Amygdala (tissue), 56 donors: ENCODE measurements around the gene KIF2B.
"Not testable (repeated sequence)": the region's sequence is repeated elsewhere in the genome, so short reads cannot be mapped to it uniquely, and the experiment has no call there.

Experiments used
- DNase-seq, 56 donors: peaks; one replicate each; lab custom pipeline; 2025; lab: John Stamatoyannopoulos, UW

The KIF2B gene

GRCh38 chr17:53822764-53823163, at the start of gene KIF2B:
TSS of gene KIF2B (plus strand) at chr17:53822927. CDS start at chr17:53823034, 107 bp downstream.
- no peak for DNase-seq

GRCh38 chr17:53780320-53780719, 42.4 kb upstream of the KIF2B start:
- DNase-seq: no peak

GRCh38 chr17:53791551-53791950, 31.2 kb upstream of the KIF2B start:
- DNase-seq: no peak

- no peak for DNase-seq
Observed at GRCh38 chr17:53792451-53792850, 30.3 kb upstream of the KIF2B start.

- DNase-seq: no peak
Observed at GRCh38 chr17:53792997-53793396, 29.7 kb upstream of the KIF2B start.

GRCh38 chr17:53794875-53795274, 27.9 kb upstream of the KIF2B start:
- no peak for DNase-seq

- DNase-seq: no peak
Observed at GRCh38 chr17:53796642-53797041, 26.1 kb upstream of the KIF2B start.

- DNase-seq: no peak
Observed at GRCh38 chr17:53797501-53797900, 25.2 kb upstream of the KIF2B start.

GRCh38 chr17:53804437-53804836, 18.3 kb upstream of the KIF2B start:
- DNase-seq: no peak

- DNase-seq: no peak
Observed at GRCh38 chr17:53806473-53806872, 16.3 kb upstream of the KIF2B start.

GRCh38 chr17:53807286-53807685, 15.4 kb upstream of the KIF2B start:
- no peak for DNase-seq

- DNase-seq: no peak
Observed at GRCh38 chr17:53818271-53818670, 4.5 kb upstream of the KIF2B start.

GRCh38 chr17:53818929-53819328, 3.8 kb upstream of the KIF2B start:
- DNase-seq: no peak

- no peak for DNase-seq
Observed at GRCh38 chr17:53819956-53820355, 2.8 kb upstream of the KIF2B start.

- no peak for DNase-seq
Observed at GRCh38 chr17:53823341-53824050, 769 bp downstream of the KIF2B start.

GRCh38 chr17:53834771-53835170, 12.0 kb downstream of the KIF2B start:
- DNase-seq: not testable (repeated sequence)

- no peak for DNase-seq
Observed at GRCh38 chr17:53837131-53837530, 14.4 kb downstream of the KIF2B start.

- DNase-seq: peak in 2 of 56 donors; percentile 0 to 3
Observed at GRCh38 chr17:53844491-53845107, 21.9 kb downstream of the KIF2B start.

GRCh38 chr17:53871128-53871527, 48.4 kb downstream of the KIF2B start:
- not testable (repeated sequence) for DNase-seq
